ENCODE measurements around the gene SVBP.
"Not testable (repeated sequence)": the region's sequence is repeated elsewhere in the genome, so short reads cannot be mapped to it uniquely, and the experiment has no call there.

Gene SVBP

GRCh38 chr1:42866549-42866948 lies 49.4 kb upstream of the SVBP start:
- CTCF ChIA-PET: no interaction called here
- TF ChIP-seq ZNF24 (tag by site-specific recombination; IDR thresholded peaks at IDR 0.05) (no peak), TSHZ1 (tag by site-specific recombination; IDR thresholded peaks at IDR 0.05; ENCODE audit: borderline replicate concordance) (no peak), ZNF157 (tag by site-specific recombination; IDR thresholded peaks at IDR 0.05) (peak; percentile 97), ZNF837 (tag by site-specific recombination; IDR thresholded peaks at IDR 0.05) (no peak), ZBTB21 (tag by site-specific recombination; IDR thresholded peaks at IDR 0.05) (no peak)
- no peaks in the 10 kb centered on the region for H3K4me1 ChIP-seq (ENCODE audit: control insufficient read depth, insufficient read depth, low read length)
- no peaks in the 10 kb centered on the region for H3K36me3 ChIP-seq (ENCODE audit: control insufficient read depth in 2 of 2, insufficient read depth in 1 of 2, low read length in 2 of 2)
- POLR2A ChIA-PET: no interaction called here
- no peak overlapping the region for H3K4me3 ChIP-seq (ENCODE audit: low read depth, low read length)
- no peaks in the 10 kb centered on the region for H3K9me3 ChIP-seq (ENCODE audit: control insufficient read depth, insufficient read depth, low read depth, low read length)
- H3K27ac ChIP-seq (ENCODE audit: extremely low read depth, low read depth, low read length): no peak overlapping the region

DNA sequence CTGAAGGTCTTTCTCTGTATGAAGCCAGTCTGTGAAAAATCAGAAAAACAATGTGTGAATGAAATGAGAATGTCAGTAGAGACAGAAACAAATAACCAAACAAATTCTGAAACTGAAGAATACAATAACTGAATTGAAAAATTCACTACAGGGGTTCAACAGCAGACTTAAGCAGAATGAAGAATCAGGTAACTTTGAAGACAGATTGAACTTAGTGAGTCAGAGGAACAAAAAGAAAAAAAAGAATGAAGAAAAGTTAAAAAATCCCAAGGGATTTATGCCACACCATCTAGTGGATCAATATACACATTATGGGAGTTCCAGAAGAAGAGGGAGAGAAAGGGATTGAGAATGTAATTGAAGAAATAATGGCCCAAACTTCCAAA lies 43.8 kb upstream of the SVBP start:
- TF ChIP-seq SETDB1 (IDR thresholded peaks at IDR 0.05; ENCODE audit: insufficient read length, low read length) (peak; percentile 69), ZBTB10 (tag by site-specific recombination; IDR thresholded peaks at IDR 0.05) (no peak)
- Histone ChIP-seq H3K9me3 (ENCODE audit: control insufficient read depth, insufficient read depth, low read depth, low read length) (no peaks in the 10 kb centered on the region), H3K4me1 (ENCODE audit: control insufficient read depth, insufficient read depth, low read length) (no peaks in the 10 kb centered on the region), H3K4me3 (ENCODE audit: low read depth, low read length) (no peak overlapping the region), H3K27ac (ENCODE audit: extremely low read depth, low read depth, low read length) (no peak overlapping the region), H3K36me3 (ENCODE audit: control insufficient read depth in 2 of 2, insufficient read depth in 1 of 2, low read length in 2 of 2) (peaks cover 0 to 3% of the 10 kb centered on the region in 2 experiments; a peak in 1 of 3 replicates)
- ChIA-PET CTCF (interaction anchor here (0.6 to 1.1 kb wide), 2 partner anchors 213 to 301 kb away, joined by 3 read pairs; no protein-coding TSS in a partner anchor), POLR2A (no interaction called here)

DNA sequence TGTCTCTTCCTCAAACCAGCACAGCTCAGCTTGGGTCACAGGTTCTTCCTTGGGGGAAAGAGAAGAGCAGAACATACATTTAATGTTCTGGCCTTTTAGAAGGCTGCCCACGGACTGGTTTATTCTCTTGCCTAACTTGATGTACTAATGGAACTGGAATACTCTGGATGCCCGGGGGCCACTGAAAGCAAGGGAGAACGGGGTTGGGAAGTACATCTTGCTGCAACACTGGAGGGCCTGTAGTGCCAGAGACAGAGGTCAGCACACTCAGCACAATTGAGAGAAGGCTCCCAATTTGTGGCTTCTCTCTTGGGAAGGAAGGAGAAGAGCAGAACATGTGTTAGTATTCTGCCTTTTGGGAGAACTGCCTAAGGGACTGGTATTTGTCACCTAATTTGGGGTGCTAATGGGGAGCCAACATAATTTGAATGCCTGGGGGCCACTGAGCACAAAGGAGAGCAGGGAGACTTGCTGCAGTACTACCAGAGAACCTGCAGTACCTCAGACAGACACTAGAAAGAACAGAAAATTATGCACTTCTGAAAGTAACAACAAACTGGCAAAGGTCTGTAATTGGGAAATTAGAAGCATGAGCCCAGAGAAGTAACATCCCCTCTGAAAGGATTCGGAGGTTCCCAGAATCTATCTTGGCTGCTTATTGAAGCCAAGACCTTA lies 43.3 kb upstream of the SVBP start:
- Histone ChIP-seq H3K4me1 (ENCODE audit: control insufficient read depth, insufficient read depth, low read length) (no peaks in the 10 kb centered on the region), H3K36me3 (ENCODE audit: control insufficient read depth in 2 of 2, insufficient read depth in 1 of 2, low read length in 2 of 2) (peaks cover 0 to 3% of the 10 kb centered on the region in 2 experiments; a peak in 1 of 3 replicates), H3K4me3 (ENCODE audit: low read depth, low read length) (no peak overlapping the region), H3K9me3 (ENCODE audit: control insufficient read depth, insufficient read depth, low read depth, low read length) (no peaks in the 10 kb centered on the region), H3K27ac (ENCODE audit: extremely low read depth, low read depth, low read length) (no peak overlapping the region)
- POLR2A ChIA-PET: no interaction called here
- no peak for TF ChIP-seq ZNF311 (tag by site-specific recombination; IDR thresholded peaks at IDR 0.05; ENCODE audit: borderline replicate concordance)
- no peak for TF ChIP-seq GLI4 (tag by site-specific recombination; IDR thresholded peaks at IDR 0.05)
- no peak for TF ChIP-seq ZBTB49 (tag by site-specific recombination; IDR thresholded peaks at IDR 0.05; ENCODE audit: low read depth)
- CTCF ChIA-PET: no interaction called here

DNA sequence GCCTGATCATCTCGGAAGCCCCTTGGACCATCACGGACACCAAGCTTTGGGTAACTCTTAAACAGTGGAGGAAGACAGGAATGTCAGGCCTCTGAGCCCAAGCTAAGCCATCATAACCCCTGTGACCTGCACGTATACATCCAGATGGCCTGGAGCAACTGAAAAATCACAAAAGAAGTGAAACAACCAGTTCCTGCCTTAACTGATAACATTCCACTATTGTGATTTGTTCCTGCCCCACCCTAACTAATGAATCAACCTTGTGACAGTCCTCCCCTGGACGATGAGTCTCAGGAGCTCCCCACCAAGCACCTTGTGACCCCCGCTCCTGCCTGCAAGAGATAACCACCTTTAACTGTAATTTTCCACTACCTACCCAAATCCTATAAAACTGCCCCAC lies 42.2 kb upstream of the SVBP start:
- H3K4me3 ChIP-seq (ENCODE audit: low read depth, low read length); H3K4me1 ChIP-seq (ENCODE audit: control insufficient read depth, insufficient read depth, low read length); H3K36me3 ChIP-seq (ENCODE audit: control insufficient read depth in 2 of 2, insufficient read depth in 1 of 2, low read length in 2 of 2); POLR2A ChIA-PET; H3K27ac ChIP-seq (ENCODE audit: extremely low read depth, low read depth, low read length); H3K9me3 ChIP-seq (ENCODE audit: control insufficient read depth, insufficient read depth, low read depth, low read length); CTCF ChIA-PET: not testable (repeated sequence)

DNA sequence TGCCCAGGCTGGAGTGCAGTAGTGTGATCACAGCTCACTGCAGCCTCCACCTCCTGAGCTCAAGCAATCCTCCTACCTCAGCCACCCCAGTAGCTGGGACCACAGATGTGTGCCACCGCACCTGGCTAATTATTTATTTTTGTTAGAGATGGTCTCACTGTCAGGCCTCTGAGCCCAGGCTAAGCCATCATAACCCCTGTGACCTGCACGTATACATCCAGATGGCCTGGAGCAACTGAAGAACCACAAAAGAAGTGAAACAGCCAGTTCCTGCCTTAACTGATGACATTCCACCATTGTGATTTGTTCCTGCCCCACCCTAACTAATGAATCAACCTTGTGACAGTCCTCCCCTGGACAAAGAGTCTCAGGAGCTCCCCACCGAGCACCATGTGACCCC lies 39.4 kb upstream of the SVBP start:
- POLR2A ChIA-PET: interaction anchor here (1.5 kb wide), 1 partner anchor 10 kb away, joined by 8 read pairs; the partner anchor contains the start of gene ZNF691
- H3K4me3 ChIP-seq (ENCODE audit: low read depth, low read length); H3K27ac ChIP-seq (ENCODE audit: extremely low read depth, low read depth, low read length); H3K9me3 ChIP-seq (ENCODE audit: control insufficient read depth, insufficient read depth, low read depth, low read length); H3K4me1 ChIP-seq (ENCODE audit: control insufficient read depth, insufficient read depth, low read length): not testable (repeated sequence)
- CTCF ChIA-PET: interaction anchor here (1.3 kb wide), 1 partner anchor 9 kb away, joined by 3 read pairs; no protein-coding TSS in a partner anchor
- peaks cover 0 to 18% of the 10 kb centered on the region in 2 experiments; a peak in 1 of 3 replicates for H3K36me3 ChIP-seq (ENCODE audit: control insufficient read depth in 2 of 2, insufficient read depth in 1 of 2, low read length in 2 of 2)
